Panc1 (cell line): ENCODE results near the gene EMC9. TPM values are rescaled to one million over a fixed set of nuclear protein-coding genes. Genes with fewer than 3 reads are reported as not detected.

Experiments used
- ATAC-seq: fragments of 200-7000 bp; cut with Tn5 transposase; 2 replicates; pipeline ENCODE4 v1.9.1; 2020; ENCODE audit warnings: mild to moderate bottlenecking, moderate library complexity
- BruUV-seq: library from RNA; stranded (reverse); fragments of 400-500 nt; replicated peaks from 2 replicates; lab custom pipeline; 2021; lab: Mats Ljungman, UMichigan
- CTCF ChIA-PET: fragments of 300-600 bp; sonication (Branson Sonifier 250); formaldehyde crosslinking; loops from one replicate; lab custom pipeline; 2022; ENCODE audit warnings: antibody characterized with exemption; lab: Charles Lee
- POLR2A ChIA-PET: fragments of 300-600 bp; sonication (Branson Sonifier 250); formaldehyde crosslinking; loops from one replicate; lab custom pipeline; 2022; ENCODE audit warnings: antibody characterized with exemption; lab: Charles Lee
- DNase-seq: peaks from one replicate; pipeline ENCODE4 v3.0.0-alpha.2; 2010; ENCODE audit warnings: low read depth, low spot score
- H3K27ac ChIP-seq: 2 replicates; pipeline ENCODE4 v1.5.1; 2011; ENCODE audit warnings: mild to moderate bottlenecking, low read length, inconsistent platforms
- H3K27me3 ChIP-seq: fragments of 200-500 bp; sonication (Bioruptor generic); 2 replicates; pipeline ENCODE4 v1.6.0; 2014; ENCODE audit warnings: low read length, inconsistent platforms; ENCODE audit not compliant: control insufficient read depth, insufficient read depth
- H3K36me3 ChIP-seq: fragments of 200-500 bp; sonication (Bioruptor generic); 2 replicates; pipeline ENCODE4 v1.5.1; 2014; ENCODE audit warnings: inconsistent platforms, mild to moderate bottlenecking, low read length, moderate library complexity; ENCODE audit not compliant: control insufficient read depth, insufficient read depth
- H3K4me1 ChIP-seq: 2 replicates; pipeline ENCODE4 v1.5.1; 2011; ENCODE audit warnings: inconsistent platforms, mild to moderate bottlenecking, low read length, moderate library complexity; ENCODE audit not compliant: control insufficient read depth, insufficient read depth
- H3K4me3 ChIP-seq, 2 experiments: 2 replicates each; pipeline ENCODE4 v1.5.1; 2011 to 2012; ENCODE audit warnings: low read depth in 2 of 2, low read length in 2 of 2, mild to moderate bottlenecking in 2 of 2, inconsistent platforms in 1 of 2, moderate library complexity in 1 of 2
- H3K9me3 ChIP-seq: fragments of 200-500 bp; sonication (Bioruptor generic); 2 replicates; pipeline ENCODE4 v1.5.1; 2014; ENCODE audit warnings: low read depth, mild to moderate bottlenecking, inconsistent platforms, low read length, moderate library complexity; ENCODE audit not compliant: control insufficient read depth, insufficient read depth
- POLR2AphosphoS5 ChIP-seq: IDR thresholded peaks from 2 replicates; pipeline ENCODE4 v1.6.1; 2012; ENCODE audit warnings: mild to moderate bottlenecking, low read depth, low read length, moderate library complexity
- SIN3A ChIP-seq: IDR thresholded peaks from 2 replicates; pipeline ENCODE4 v1.6.1; 2012; ENCODE audit warnings: low read depth, mild to moderate bottlenecking, low read length, moderate library complexity, borderline replicate concordance; ENCODE audit not compliant: insufficient read depth
- TCF7L2 ChIP-seq: IDR thresholded peaks from 2 replicates; pipeline ENCODE4 v1.6.1; 2011; ENCODE audit warnings: mild to moderate bottlenecking, low read depth, low read length, inconsistent platforms
- in situ Hi-C: cut with HindIII; loops from 2 replicates; pipeline ENCODE4 v1.10.0; 2016; ENCODE audit warnings: low sequenced_read_pairs, low pct_unique_long_range_greater_than_20kb
- intact Hi-C: fragments of 100-400 bp; cut with micrococcal nuclease; formaldehyde crosslinking; loops from one replicate; pipeline ENCODE4 v1.10.0; 2022; ENCODE audit not compliant: unreplicated experiment
- total RNA-seq: library from RNA; stranded (reverse); gene quantifications from one replicate; pipeline ENCODE4 v1.2.1, GENCODE V29; 2021; ENCODE audit not compliant: unreplicated experiment
- TF ChIP-seq, protein P1 (sequence below), 2 experiments: IDR thresholded peaks; 2 replicates each; pipeline ENCODE4 v1.6.1; 2011 to 2012; ENCODE audit warnings: low read depth in 2 of 2, control low read depth in 1 of 2, low read length in 1 of 2, mild to moderate bottlenecking in 1 of 2, moderate library complexity in 1 of 2; ENCODE audit not compliant: insufficient read depth in 1 of 2
- TF ChIP-seq, protein P2 (sequence below): fragments of 450-650 bp; IDR thresholded peaks from 2 replicates; pipeline ENCODE4 v1.5.1; 2017; ENCODE audit warnings: mild to moderate bottlenecking

The EMC9 gene
- total RNA-seq, 1 experiment from 2014 or later: 42.5 TPM

DNA sequence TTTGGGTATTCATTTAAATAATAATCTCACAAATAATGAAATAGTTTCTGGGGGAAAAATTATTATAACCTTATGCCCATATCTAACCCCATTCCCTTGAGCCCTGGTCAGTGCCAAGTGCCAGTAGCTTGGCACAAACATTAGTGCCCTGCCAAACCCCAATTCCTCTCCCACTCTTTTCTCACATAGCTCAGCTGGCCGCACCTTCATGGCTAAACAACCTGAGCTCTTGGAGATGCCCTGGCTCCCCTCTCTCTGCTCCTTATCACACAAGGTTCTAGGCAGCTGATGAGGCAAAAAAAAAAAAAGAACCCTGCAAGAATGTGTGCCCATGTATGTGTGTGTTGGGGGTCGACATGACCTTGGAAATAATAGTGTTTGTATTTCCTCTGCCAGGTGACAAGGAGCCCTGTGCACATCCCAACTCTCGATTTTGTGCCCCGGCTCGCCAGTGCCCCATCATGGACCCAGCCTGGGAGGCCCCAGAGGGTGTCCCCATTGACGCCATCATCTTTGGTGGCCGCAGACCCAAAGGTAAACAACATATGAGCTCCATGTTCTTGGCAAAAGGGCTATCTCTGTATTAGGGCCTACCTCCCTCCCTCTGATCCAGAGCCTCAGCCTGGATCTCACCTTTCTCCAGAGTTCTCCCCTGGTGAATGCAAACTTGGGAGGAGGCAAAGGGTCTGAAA is 38.9 kb downstream of the EMC9 start:
- Histone ChIP-seq H3K4me1 (no peaks in the 10 kb centered on the region), H3K4me3 (no peak overlapping the region), H3K27me3 (no peaks in the 10 kb centered on the region), H3K36me3 (no peaks in the 10 kb centered on the region), H3K27ac (no peak overlapping the region), H3K9me3 (no peaks in the 10 kb centered on the region)
- ChIA-PET CTCF (no interaction called here), POLR2A (no interaction called here)
- TF ChIP-seq, protein P1, sequence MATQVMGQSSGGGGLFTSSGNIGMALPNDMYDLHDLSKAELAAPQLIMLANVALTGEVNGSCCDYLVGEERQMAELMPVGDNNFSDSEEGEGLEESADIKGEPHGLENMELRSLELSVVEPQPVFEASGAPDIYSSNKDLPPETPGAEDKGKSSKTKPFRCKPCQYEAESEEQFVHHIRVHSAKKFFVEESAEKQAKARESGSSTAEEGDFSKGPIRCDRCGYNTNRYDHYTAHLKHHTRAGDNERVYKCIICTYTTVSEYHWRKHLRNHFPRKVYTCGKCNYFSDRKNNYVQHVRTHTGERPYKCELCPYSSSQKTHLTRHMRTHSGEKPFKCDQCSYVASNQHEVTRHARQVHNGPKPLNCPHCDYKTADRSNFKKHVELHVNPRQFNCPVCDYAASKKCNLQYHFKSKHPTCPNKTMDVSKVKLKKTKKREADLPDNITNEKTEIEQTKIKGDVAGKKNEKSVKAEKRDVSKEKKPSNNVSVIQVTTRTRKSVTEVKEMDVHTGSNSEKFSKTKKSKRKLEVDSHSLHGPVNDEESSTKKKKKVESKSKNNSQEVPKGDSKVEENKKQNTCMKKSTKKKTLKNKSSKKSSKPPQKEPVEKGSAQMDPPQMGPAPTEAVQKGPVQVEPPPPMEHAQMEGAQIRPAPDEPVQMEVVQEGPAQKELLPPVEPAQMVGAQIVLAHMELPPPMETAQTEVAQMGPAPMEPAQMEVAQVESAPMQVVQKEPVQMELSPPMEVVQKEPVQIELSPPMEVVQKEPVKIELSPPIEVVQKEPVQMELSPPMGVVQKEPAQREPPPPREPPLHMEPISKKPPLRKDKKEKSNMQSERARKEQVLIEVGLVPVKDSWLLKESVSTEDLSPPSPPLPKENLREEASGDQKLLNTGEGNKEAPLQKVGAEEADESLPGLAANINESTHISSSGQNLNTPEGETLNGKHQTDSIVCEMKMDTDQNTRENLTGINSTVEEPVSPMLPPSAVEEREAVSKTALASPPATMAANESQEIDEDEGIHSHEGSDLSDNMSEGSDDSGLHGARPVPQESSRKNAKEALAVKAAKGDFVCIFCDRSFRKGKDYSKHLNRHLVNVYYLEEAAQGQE (IDR thresholded peaks at IDR 0.05; ENCODE audit: insufficient read depth in 1 of 2, low read depth in 2 of 2, low read length in 1 of 2): no peak
- TF ChIP-seq SIN3A (no peak), POLR2AphosphoS5 (no peak), TCF7L2 (no peak)
- TF ChIP-seq, protein P2, sequence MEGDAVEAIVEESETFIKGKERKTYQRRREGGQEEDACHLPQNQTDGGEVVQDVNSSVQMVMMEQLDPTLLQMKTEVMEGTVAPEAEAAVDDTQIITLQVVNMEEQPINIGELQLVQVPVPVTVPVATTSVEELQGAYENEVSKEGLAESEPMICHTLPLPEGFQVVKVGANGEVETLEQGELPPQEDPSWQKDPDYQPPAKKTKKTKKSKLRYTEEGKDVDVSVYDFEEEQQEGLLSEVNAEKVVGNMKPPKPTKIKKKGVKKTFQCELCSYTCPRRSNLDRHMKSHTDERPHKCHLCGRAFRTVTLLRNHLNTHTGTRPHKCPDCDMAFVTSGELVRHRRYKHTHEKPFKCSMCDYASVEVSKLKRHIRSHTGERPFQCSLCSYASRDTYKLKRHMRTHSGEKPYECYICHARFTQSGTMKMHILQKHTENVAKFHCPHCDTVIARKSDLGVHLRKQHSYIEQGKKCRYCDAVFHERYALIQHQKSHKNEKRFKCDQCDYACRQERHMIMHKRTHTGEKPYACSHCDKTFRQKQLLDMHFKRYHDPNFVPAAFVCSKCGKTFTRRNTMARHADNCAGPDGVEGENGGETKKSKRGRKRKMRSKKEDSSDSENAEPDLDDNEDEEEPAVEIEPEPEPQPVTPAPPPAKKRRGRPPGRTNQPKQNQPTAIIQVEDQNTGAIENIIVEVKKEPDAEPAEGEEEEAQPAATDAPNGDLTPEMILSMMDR: no peak
- intact Hi-C loops: no loop called here
- BruUV-seq: TSS peak; percentile 48
- in situ Hi-C loops: no loop called here
- DNase-seq: no peak
- no peak for ATAC-seq

DNA sequence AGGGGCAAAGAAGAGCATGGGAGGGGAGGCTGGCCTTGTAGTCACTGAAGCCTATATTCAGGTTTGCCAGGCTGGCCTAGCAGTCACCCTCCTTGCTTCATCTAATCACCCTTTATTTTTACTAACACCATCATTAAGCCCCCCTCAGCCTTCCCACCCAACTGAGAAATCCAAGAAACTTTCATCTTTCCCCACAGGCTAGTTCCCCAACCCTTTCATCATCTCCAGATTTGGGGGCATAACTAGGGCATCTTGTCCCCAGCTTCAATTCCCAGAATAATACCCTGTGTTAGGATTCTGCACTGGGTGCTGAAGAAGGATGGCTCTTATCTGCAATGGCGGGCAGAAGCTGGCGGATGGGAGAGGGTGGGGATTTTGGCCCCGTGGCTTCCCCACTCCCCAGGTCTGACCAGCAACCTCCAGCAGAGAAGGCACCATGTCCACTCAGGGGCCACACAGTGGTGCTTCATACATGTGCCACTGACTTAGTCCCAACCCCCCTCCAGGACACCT is 40.4 kb downstream of the EMC9 start:
- no peak overlapping the region for H3K27ac ChIP-seq
- CTCF ChIA-PET: no interaction called here

More for the DNA sequence above, 40.4 kb downstream of the EMC9 start:
- Histone ChIP-seq H3K4me1 (no peaks in the 10 kb centered on the region), H3K4me3 (no peak overlapping the region), H3K9me3 (no peaks in the 10 kb centered on the region), H3K36me3 (no peaks in the 10 kb centered on the region), H3K27me3 (no peaks in the 10 kb centered on the region)
- intact Hi-C loops (no loop called here), in situ Hi-C loops (no loop called here)
- DNase-seq (no peak), ATAC-seq (no peak)
- BruUV-seq: no TSS peak
- no peak for TF ChIP-seq TCF7L2
- TF ChIP-seq, protein P2: no peak
- TF ChIP-seq POLR2AphosphoS5: no peak
- TF ChIP-seq SIN3A: no peak
- TF ChIP-seq, protein P1 (IDR thresholded peaks at IDR 0.05; ENCODE audit: insufficient read depth in 1 of 2, low read depth in 2 of 2, low read length in 1 of 2): no peak
- POLR2A ChIA-PET: no interaction called here
